K562 (cell line): ENCODE results near the gene BCAR3. TPM values are rescaled to one million over a fixed set of nuclear protein-coding genes. Genes with fewer than 3 reads are reported as not detected.
A peak's percentile ranks its signal among the peaks of the same experiment; 100 is the strongest.

Experiments used
- ATF7 ChIP-seq: fragments of 450-650 bp; IDR thresholded peaks from 2 replicates; pipeline ENCODE4 v1.7.1; 2014; ENCODE audit warnings: mild to moderate bottlenecking, moderate library complexity
- CBX3 ChIP-seq, 2 experiments: IDR thresholded peaks; 1 replicate in 1 of 2; 2 replicates in 1 of 2; pipeline ENCODE4 v1.6.1; 2012; ENCODE audit warnings: inconsistent platforms in 2 of 2, low read length in 2 of 2, borderline replicate concordance in 1 of 2, control low read depth in 1 of 2
- CSDE1 ChIP-seq, 2 experiments: fragments of 450-650 bp; IDR thresholded peaks; 2 replicates each; pipeline ENCODE4 v1.6.1; 2016; ENCODE audit warnings: mild to moderate bottlenecking in 1 of 2
- CTCFL ChIP-seq: IDR thresholded peaks from 2 replicates; pipeline ENCODE4 v1.6.1; 2011; ENCODE audit warnings: borderline replicate concordance, low read depth, mild to moderate bottlenecking, moderate library complexity, low read length; ENCODE audit not compliant: insufficient read depth, poor library complexity, severe bottlenecking
- ELF4 ChIP-seq: fragments of 450-650 bp; formaldehyde crosslinking; IDR thresholded peaks from 2 replicates; pipeline ENCODE4 v1.4.0; 2022; ENCODE audit warnings: missing genetic modification characterization
- HDAC2 ChIP-seq: fragments of 450-650 bp; IDR thresholded peaks from 2 replicates; pipeline ENCODE4 v1.6.1; 2016; ENCODE audit warnings: mild to moderate bottlenecking
- LARP7 ChIP-seq: fragments of 450-650 bp; IDR thresholded peaks from 2 replicates; pipeline ENCODE4 v1.6.1; 2016
- NCOR1 ChIP-seq: fragments of 450-650 bp; IDR thresholded peaks from 2 replicates; pipeline ENCODE4 v1.6.1; 2016; ENCODE audit warnings: mild to moderate bottlenecking, moderate library complexity
- NR2F6 ChIP-seq: fragments of 450-650 bp; formaldehyde crosslinking; IDR thresholded peaks from 2 replicates; pipeline ENCODE4 v1.4.0; 2020; ENCODE audit warnings: mild to moderate bottlenecking
- NR3C1 ChIP-seq: sonication (generic); formaldehyde crosslinking; IDR thresholded peaks from 2 replicates; pipeline ENCODE4 v1.8.1; 2022; ENCODE audit warnings: missing genetic modification reagents
- PURB ChIP-seq: sonication (generic); formaldehyde crosslinking; IDR thresholded peaks from 2 replicates; pipeline ENCODE4 v1.9.0; 2021; ENCODE audit warnings: low read depth, mild to moderate bottlenecking, missing genetic modification reagents
- STAT5A ChIP-seq: IDR thresholded peaks from 2 replicates; pipeline ENCODE4 v1.6.1; 2012; ENCODE audit warnings: low read length, inconsistent platforms, borderline replicate concordance
- ZKSCAN1 ChIP-seq: fragments of 150-350 bp; IDR thresholded peaks from 2 replicates; pipeline ENCODE4 v1.6.1; 2016; ENCODE audit warnings: low read depth, low read length
- ZNF197 ChIP-seq: fragments of 200-800 bp; sonication (Bioruptor generic); IDR thresholded peaks from 2 replicates; pipeline ENCODE4 v1.6.1; 2016; ENCODE audit warnings: low read depth, missing genetic modification characterization, missing compliant biosample characterization
- ZNF212 ChIP-seq: fragments of 450-650 bp; formaldehyde crosslinking; IDR thresholded peaks from 2 replicates; pipeline ENCODE4 v1.4.0; 2020; ENCODE audit warnings: mild to moderate bottlenecking
- ZNF24 ChIP-seq: fragments of 450-650 bp; IDR thresholded peaks from 2 replicates; pipeline ENCODE4 v1.6.1; 2016
- ZNF57 ChIP-seq: fragments of 450-650 bp; formaldehyde crosslinking; IDR thresholded peaks from 2 replicates; pipeline ENCODE4 v1.4.0; 2020; ENCODE audit warnings: mild to moderate bottlenecking, moderate library complexity
- polyA plus RNA-seq, 8 experiments: library from polyadenylated mRNA; depleted of rRNA in 4 of 8; stranded (reverse) in 5 of 8; unstranded in 3 of 8; fragments of >200 nt; fragmentation: Nextera tagmentation in 2 of 8; fragmentation: Illumina TruSeq in 1 of 8; extraction: Ambion mirVana in 2 of 8; extraction: Trizol in 1 of 8; gene quantifications; 2 replicates each; pipeline versions ENCODE4 v1.2.1 to v1.2.3, GENCODE V29; 2011 to 2014; ENCODE audit warnings: inconsistent platforms in 1 of 8, missing spikeins in 1 of 8
- total RNA-seq, 7 experiments: library from RNA; depleted of rRNA in 6 of 7; stranded (reverse); fragments of >200 nt in 6 of 7; fragmentation: Illumina TruSeq in 2 of 7; extraction: Trizol in 2 of 7; gene quantifications; 2 replicates each; pipeline versions ENCODE4 v1.2.1 to v1.2.3, GENCODE V29; 2011 to 2021; ENCODE audit warnings: low replicate concordance in 1 of 7
- TF ChIP-seq, protein P1 (sequence below): fragments of 450-650 bp; IDR thresholded peaks from 2 replicates; pipeline ENCODE4 v1.6.1; 2016; ENCODE audit warnings: low read depth
- TF ChIP-seq, protein P2 (sequence below): sonication (generic); formaldehyde crosslinking; IDR thresholded peaks from 2 replicates; pipeline ENCODE4 v1.8.0; 2022; ENCODE audit warnings: mild to moderate bottlenecking, missing genetic modification reagents

Gene BCAR3
- total and polyA plus RNA-seq, 9 of the 15 experiments (the other 6 are each of a cell fraction or from before 2014, with no cell fraction given): 1.8 to 6.3 (median 3.8) TPM

- TF ChIP-seq, protein P1, sequence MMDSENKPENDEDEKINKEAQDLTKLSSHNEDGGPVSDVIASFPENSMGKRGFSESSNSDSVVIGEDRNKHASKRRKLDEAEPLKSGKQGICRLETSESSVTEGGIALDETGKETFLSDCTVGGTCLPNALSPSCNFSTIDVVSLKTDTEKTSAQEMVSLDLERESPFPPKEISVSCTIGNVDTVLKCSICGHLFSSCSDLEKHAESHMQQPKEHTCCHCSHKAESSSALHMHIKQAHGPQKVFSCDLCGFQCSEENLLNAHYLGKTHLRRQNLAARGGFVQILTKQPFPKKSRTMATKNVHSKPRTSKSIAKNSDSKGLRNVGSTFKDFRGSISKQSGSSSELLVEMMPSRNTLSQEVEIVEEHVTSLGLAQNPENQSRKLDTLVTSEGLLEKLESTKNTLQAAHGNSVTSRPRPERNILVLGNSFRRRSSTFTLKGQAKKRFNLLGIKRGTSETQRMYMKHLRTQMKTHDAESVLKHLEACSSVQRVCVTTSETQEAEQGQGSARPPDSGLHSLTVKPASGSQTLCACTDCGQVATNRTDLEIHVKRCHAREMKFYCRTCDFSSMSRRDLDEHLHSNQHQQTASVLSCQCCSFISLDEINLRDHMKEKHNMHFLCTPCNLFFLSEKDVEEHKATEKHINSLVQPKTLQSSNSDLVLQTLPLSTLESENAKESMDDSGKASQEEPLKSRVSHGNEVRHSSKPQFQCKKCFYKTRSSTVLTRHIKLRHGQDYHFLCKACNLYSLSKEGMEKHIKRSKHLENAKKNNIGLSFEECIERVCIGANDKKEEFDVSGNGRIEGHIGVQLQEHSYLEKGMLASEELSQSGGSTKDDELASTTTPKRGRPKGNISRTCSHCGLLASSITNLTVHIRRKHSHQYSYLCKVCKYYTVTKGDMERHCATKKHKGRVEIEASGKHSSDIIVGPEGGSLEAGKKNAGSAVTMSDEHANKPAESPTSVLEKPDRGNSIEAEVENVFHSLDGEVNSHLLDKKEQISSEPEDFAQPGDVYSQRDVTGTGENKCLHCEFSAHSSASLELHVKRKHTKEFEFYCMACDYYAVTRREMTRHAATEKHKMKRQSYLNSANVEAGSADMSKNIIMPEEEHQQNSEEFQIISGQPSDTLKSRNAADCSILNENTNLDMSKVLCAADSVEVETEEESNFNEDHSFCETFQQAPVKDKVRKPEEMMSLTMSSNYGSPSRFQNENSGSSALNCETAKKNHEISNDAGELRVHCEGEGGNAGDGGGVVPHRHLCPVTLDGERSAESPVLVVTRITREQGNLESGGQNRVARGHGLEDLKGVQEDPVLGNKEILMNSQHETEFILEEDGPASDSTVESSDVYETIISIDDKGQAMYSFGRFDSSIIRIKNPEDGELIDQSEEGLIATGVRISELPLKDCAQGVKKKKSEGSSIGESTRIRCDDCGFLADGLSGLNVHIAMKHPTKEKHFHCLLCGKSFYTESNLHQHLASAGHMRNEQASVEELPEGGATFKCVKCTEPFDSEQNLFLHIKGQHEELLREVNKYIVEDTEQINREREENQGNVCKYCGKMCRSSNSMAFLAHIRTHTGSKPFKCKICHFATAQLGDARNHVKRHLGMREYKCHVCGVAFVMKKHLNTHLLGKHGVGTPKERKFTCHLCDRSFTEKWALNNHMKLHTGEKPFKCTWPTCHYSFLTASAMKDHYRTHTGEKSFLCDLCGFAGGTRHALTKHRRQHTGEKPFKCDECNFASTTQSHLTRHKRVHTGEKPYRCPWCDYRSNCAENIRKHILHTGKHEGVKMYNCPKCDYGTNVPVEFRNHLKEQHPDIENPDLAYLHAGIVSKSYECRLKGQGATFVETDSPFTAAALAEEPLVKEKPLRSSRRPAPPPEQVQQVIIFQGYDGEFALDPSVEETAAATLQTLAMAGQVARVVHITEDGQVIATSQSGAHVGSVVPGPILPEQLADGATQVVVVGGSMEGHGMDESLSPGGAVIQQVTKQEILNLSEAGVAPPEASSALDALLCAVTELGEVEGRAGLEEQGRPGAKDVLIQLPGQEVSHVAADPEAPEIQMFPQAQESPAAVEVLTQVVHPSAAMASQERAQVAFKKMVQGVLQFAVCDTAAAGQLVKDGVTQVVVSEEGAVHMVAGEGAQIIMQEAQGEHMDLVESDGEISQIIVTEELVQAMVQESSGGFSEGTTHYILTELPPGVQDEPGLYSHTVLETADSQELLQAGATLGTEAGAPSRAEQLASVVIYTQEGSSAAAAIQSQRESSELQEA: no peak
- TF ChIP-seq NR2F6 (CRISPR knock-in tag) (no peak), NR3C1 (CRISPR knock-in tag) (no peak), CBX3 (IDR thresholded peaks at IDR 0.05; ENCODE audit: borderline replicate concordance in 1 of 2, low read length in 2 of 2) (peak in 1 of 2 experiments; percentile 96; a peak in 2 of 3 replicates), ZNF24 (no peak), ELF4 (CRISPR knock-in tag) (0 out of 2 replicates have a peak, but pooled peaks have one; percentile 64), PURB (no peak), ATF7 (peak; percentile 93), NCOR1 (peak; percentile 87), HDAC2 (peak; percentile 95), ZKSCAN1 (peak; percentile 48; the same call in 1 of the 2 replicates), CSDE1 (IDR thresholded peaks at IDR 0.05) (no peak), LARP7 (no peak), ZNF57 (CRISPR knock-in tag) (peak; percentile 16; the same call in 1 of the 2 replicates), ZNF197 (CRISPR knock-in tag) (no peak; the same call in 1 of the 2 replicates), ZNF212 (CRISPR knock-in tag) (no peak), CTCFL (no peak), STAT5A (peak; percentile 87)
- TF ChIP-seq, protein P2, sequence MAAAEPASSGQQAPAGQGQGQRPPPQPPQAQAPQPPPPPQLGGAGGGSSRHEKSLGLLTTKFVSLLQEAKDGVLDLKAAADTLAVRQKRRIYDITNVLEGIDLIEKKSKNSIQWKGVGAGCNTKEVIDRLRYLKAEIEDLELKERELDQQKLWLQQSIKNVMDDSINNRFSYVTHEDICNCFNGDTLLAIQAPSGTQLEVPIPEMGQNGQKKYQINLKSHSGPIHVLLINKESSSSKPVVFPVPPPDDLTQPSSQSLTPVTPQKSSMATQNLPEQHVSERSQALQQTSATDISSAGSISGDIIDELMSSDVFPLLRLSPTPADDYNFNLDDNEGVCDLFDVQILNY (CRISPR knock-in tag): no peak
Observed at GRCh38 chr1:93567255-93567918, 114.2 kb downstream of the BCAR3 start (continued).
